ENCODE data around the gene PODXL2.

DNA sequence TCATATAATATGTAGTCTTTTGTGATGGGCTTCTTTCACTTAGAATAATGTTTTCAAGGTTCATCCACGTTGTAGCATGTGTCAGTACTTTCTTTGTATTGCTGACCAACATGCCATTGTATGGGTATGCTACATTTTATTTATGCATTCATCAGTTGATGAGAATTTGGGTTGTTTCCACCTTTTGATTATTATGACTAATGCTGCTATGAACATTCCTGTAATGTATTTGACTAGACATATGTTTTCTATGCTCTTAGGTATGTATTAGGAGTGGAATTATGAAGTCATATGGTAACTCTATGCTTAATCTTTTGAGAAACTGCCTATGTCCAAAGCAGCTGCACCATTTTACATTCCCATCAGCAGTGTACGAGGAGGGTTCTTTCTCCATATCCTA lies 3.2 kb upstream of the PODXL2 start:
- TF ChIP-seq CTCF (conservative IDR thresholded peaks at IDR 0.05) (no peak), ZFX (IDR thresholded peaks at IDR 0.05) (no peak)

Data from C4-2B (cell line).